Pancreas (tissue), 10 donors: ENCODE measurements around the gene COL21A1. TPM values are rescaled to one million over a fixed set of nuclear protein-coding genes. Genes with fewer than 3 reads are reported as not detected.
A peak's percentile ranks its signal among the peaks of the same experiment; 100 is the strongest.

Experiments
- ATAC-seq, 4 donors: fragments of 200-7000 bp; cut with Tn5 transposase; one replicate each; pipeline versions ENCODE4 v1.8.0 to v1.9.1; 2020; ENCODE audit warnings: mild to moderate bottlenecking in 4 of 4, moderate library complexity in 4 of 4
- DNase-seq, 6 donors: peaks; one replicate each; pipeline ENCODE4 v3.0.0-alpha.2; 2020
- FAIRE-seq: peaks from 2 replicates; lab custom pipeline; 2012; peaks lifted over from hg19 to GRCh38; lab: Jason Lieb, UNC
- H3K27ac ChIP-seq, 4 donors: fragments of 200-600 bp; sonication (generic); 1 replicate in 3 of 4; 2 replicates in 1 of 4; pipeline versions ENCODE4 v1.5.0 to v1.8.0; 2020
- H3K27me3 ChIP-seq, 4 donors: fragments of 200-600 bp; one replicate each; pipeline ENCODE4 v1.8.0; 2021
- H3K36me3 ChIP-seq, 3 donors: fragments of 200-600 bp; sonication (generic) in 1 of 3; one replicate each; pipeline versions ENCODE4 v1.5.0 to v1.8.0; 2020 to 2021
- H3K4me1 ChIP-seq, 3 donors: fragments of 200-600 bp; one replicate each; pipeline ENCODE4 v1.8.0; 2021
- H3K4me3 ChIP-seq, 4 donors: fragments of 200-600 bp; sonication (generic) in 2 of 4; one replicate each; pipeline versions ENCODE4 v1.5.0 to v1.8.0; 2020 to 2021
- H3K9me3 ChIP-seq, 4 donors: fragments of 200-600 bp; one replicate each; pipeline ENCODE4 v1.8.0; 2021
- CTCF ChIP-seq, 4 donors: fragments of 200-600 bp; sonication (generic) in 3 of 4; IDR thresholded peaks; one replicate each; pipeline versions ENCODE4 v1.5.0 to v1.8.0; 2021; ENCODE audit warnings: antibody characterized with exemption in 4 of 4
- WGBS, 2 donors: extraction: QIAGEN DNeasy Blood & Tissue Kit; methylation state at CpG; one replicate each; pipeline ENCODE4 v1.1.7; 2013; 5-methylcytosine and 5-hydroxymethylcytosine counted together
- intact Hi-C, 3 donors: fragments of 100-400 bp; cut with DNase I; formaldehyde crosslinking; loops; one replicate each; pipeline versions ENCODE4 v1.11.1 to v1.14.2; 2022
- polyA plus RNA-seq, 2 donors: library from polyadenylated mRNA; stranded (reverse); fragments of 200-250 nt; gene quantifications; one replicate each; pipeline ENCODE4 v1.2.3, GENCODE V29; 2013
- total RNA-seq, 6 donors: library from RNA; stranded (reverse); fragmentation: NEBNext Ultra II Directional in 4 of 6; extraction: Animal tissue kit (Norgen Biotek cat#: 25700) in 4 of 6; gene quantifications; one replicate each; pipeline versions ENCODE4 v1.2.1 to v1.2.4, GENCODE V29; 2021 to 2023
- donor health status: healthy with polysubstance abuse.
- donor health status: DM: no; HTN: no; CAD: no; lungs with moderate emphysema.
- donor health status: DM: no; HTN: no; CAD: no.
- donor health status: control.
- donor health status: control.
- donor health status: Bipolar disorder and iron deficiency.
- donor health status: DM: yes; HTN: yes; CAD: no.
- donor health status: DM: no; HTN: no; CAD: no.
- donor health status: DM: no; HTN: no; CAD: no.
- donor health status: DM: yes; HTN: yes; CAD: no.

Gene COL21A1
- total and polyA plus RNA-seq, 8 donors, result 0.28 to 1.8 (median 0.60) TPM

- intact Hi-C loops, result no loop called here
- DNase-seq (no peak), ATAC-seq (no peak), FAIRE-seq (no peak)
- Histone ChIP-seq H3K4me3 (no peak overlapping the region), H3K27me3 (no peaks in the 10 kb centered on the region), H3K36me3 (no peaks in the 10 kb centered on the region), H3K4me1 (no peaks in the 10 kb centered on the region), H3K27ac (no peak overlapping the region), H3K9me3 (no peaks in the 10 kb centered on the region)
- no peak for TF ChIP-seq CTCF (IDR thresholded peaks at IDR 0.05)
- 67 to 70% methylated on average over 3 of the region's 3 CpGs for WGBS, 2 donors
Observed at GRCh38 chr6:56259234-56260077, 12.1 kb upstream of the COL21A1 start.

- H3K9me3 ChIP-seq, result no peaks in the 10 kb centered on the region
- intact Hi-C loops, result no loop called here
- no peak overlapping the region for H3K27ac ChIP-seq
- H3K27me3 ChIP-seq, result no peaks in the 10 kb centered on the region
- no peaks in the 10 kb centered on the region for H3K36me3 ChIP-seq
- no peak overlapping the region for H3K4me3 ChIP-seq
- FAIRE-seq (no peak), DNase-seq (no peak), ATAC-seq (no peak)
- H3K4me1 ChIP-seq, result no peaks in the 10 kb centered on the region
- no peak for TF ChIP-seq CTCF (IDR thresholded peaks at IDR 0.05)
- 70 to 78% methylated on average over 1 of the region's 1 CpG for WGBS, 2 donors
Observed at GRCh38 chr6:56255349-56255748, 8.0 kb upstream of the COL21A1 start.

GRCh38 chr6:56250266-56250665, 2.9 kb upstream of the COL21A1 start:
- DNase-seq, result no peak
- Histone ChIP-seq H3K9me3 (no peaks in the 10 kb centered on the region), H3K27ac (no peak overlapping the region), H3K36me3 (no peaks in the 10 kb centered on the region), H3K27me3 (no peaks in the 10 kb centered on the region), H3K4me3 (no peak overlapping the region), H3K4me1 (no peaks in the 10 kb centered on the region)
- WGBS, 2 donors, result 37 to 42% methylated on average over 2 of the region's 2 CpGs
- FAIRE-seq, result no peak
- intact Hi-C loops, result no loop called here
- peak in 1 of 4 donors; percentile 16 for ATAC-seq
- TF ChIP-seq CTCF (IDR thresholded peaks at IDR 0.05), result no peak

GRCh38 chr6:56247654-56248122, 308 bp upstream of the COL21A1 start:
- intact Hi-C loops, result no loop called here
- no peaks in the 10 kb centered on the region for H3K27me3 ChIP-seq
- peak overlapping the region in 2 of 4 donors; percentile 24 to 31 for H3K4me3 ChIP-seq
- H3K36me3 ChIP-seq, result no peaks in the 10 kb centered on the region
- ATAC-seq (no peak), FAIRE-seq (no peak), DNase-seq (no peak)
- H3K27ac ChIP-seq, result no peak overlapping the region
- WGBS, 2 donors, result 24 to 29% methylated on average over 12 of the region's 12 CpGs
- no peaks in the 10 kb centered on the region for H3K4me1 ChIP-seq
- no peaks in the 10 kb centered on the region for H3K9me3 ChIP-seq
- no peak for TF ChIP-seq CTCF (IDR thresholded peaks at IDR 0.05)

- Histone ChIP-seq H3K4me1 (no peaks in the 10 kb centered on the region), H3K9me3 (no peaks in the 10 kb centered on the region), H3K27me3 (no peaks in the 10 kb centered on the region), H3K4me3 (peak overlapping the region in 2 of 4 donors; percentile 24 to 31), H3K36me3 (no peaks in the 10 kb centered on the region), H3K27ac (no peak overlapping the region)
- no peak for FAIRE-seq
- peak in 3 of 4 donors; percentile 45 to 61 (median 61) for ATAC-seq
- WGBS, 2 donors, result 8 to 12% methylated on average over 5 of the region's 5 CpGs
- no peak for TF ChIP-seq CTCF (IDR thresholded peaks at IDR 0.05)
- no peak for DNase-seq
- intact Hi-C loops, result no loop called here
Observed at GRCh38 chr6:56246541-56246880, 869 bp downstream of the COL21A1 start.
